IMR-90 (cell line): ENCODE results near the gene FSTL1. TPM values are rescaled to one million over a fixed set of nuclear protein-coding genes. Genes with fewer than 3 reads are reported as not detected.

Experiments used
- ATAC-seq: fragments of 200-7000 bp; cut with Tn5 transposase; 2 replicates; pipeline ENCODE4 v1.9.1; 2020; ENCODE audit warnings: low read depth, mild to moderate bottlenecking, moderate library complexity
- BruUV-seq: library from RNA; stranded (reverse); fragments of 400-500 nt; replicated peaks from 2 replicates; lab custom pipeline; 2021; lab: Mats Ljungman, UMichigan
- CTCF ChIA-PET: fragments of 300-600 bp; formaldehyde crosslinking; extraction: SDS; loops from one replicate; lab custom pipeline; 2021; ENCODE audit warnings: antibody characterized with exemption; lab: Yijun Ruan, JAX
- POLR2A ChIA-PET: fragments of 300-600 bp; sonication (Branson Sonifier 250); formaldehyde crosslinking; loops from one replicate; lab custom pipeline; 2022; ENCODE audit warnings: antibody characterized with exemption; ENCODE audit not compliant: unreplicated experiment; lab: Charles Lee
- DNase-seq: peaks from one replicate; pipeline ENCODE4 v3.0.0; 2013
- H2AFZ ChIP-seq: replicated peaks from 2 replicates; pipeline ENCODE3; 2013; ENCODE audit warnings: low read length, mild to moderate bottlenecking; ENCODE audit not compliant: poor library complexity
- H2AK5ac ChIP-seq: 2 replicates; pipeline ENCODE4 v1.6.1; 2013; ENCODE audit warnings: low read depth, low read length, inconsistent platforms
- H2AK9ac ChIP-seq: replicated peaks from 2 replicates; pipeline ENCODE3; 2013; ENCODE audit warnings: mild to moderate bottlenecking, low read depth, low read length, moderate library complexity; ENCODE audit not compliant: poor library complexity
- H2BK120ac ChIP-seq: 2 replicates; pipeline ENCODE4 v1.6.1; 2013; ENCODE audit warnings: low read depth, low read length, inconsistent platforms
- H2BK15ac ChIP-seq: 3 replicates; pipeline ENCODE4 v1.6.1; 2013; ENCODE audit warnings: low read depth, low read length, inconsistent platforms
- H2BK20ac ChIP-seq: 2 replicates; pipeline ENCODE4 v1.6.1; 2013; ENCODE audit warnings: low read depth, mild to moderate bottlenecking, inconsistent platforms, low read length, moderate library complexity
- H2BK5ac ChIP-seq: 2 replicates; pipeline ENCODE4 v1.6.1; 2013; ENCODE audit warnings: mild to moderate bottlenecking, low read depth, low read length, inconsistent platforms; ENCODE audit not compliant: poor library complexity, severe bottlenecking
- H3K14ac ChIP-seq: replicated peaks from 2 replicates; pipeline ENCODE4 v1.6.1; 2013; ENCODE audit warnings: low read depth, low read length, inconsistent platforms
- H3K18ac ChIP-seq: 2 replicates; pipeline ENCODE4 v1.6.1; 2013; ENCODE audit warnings: low read depth, low read length, control low read depth
- H3K23ac ChIP-seq: 2 replicates; pipeline ENCODE4 v1.6.1; 2013; ENCODE audit warnings: low read depth, low read length, inconsistent platforms
- H3K27ac ChIP-seq: 2 replicates; pipeline ENCODE4 v1.5.1; 2013; ENCODE audit warnings: mild to moderate bottlenecking, control low read depth, low read length; ENCODE audit not compliant: insufficient read depth
- H3K27me3 ChIP-seq: 2 replicates; pipeline ENCODE4 v1.6.1; 2013; ENCODE audit warnings: low read length; ENCODE audit not compliant: control insufficient read depth, insufficient read depth
- H3K36me3 ChIP-seq: 2 replicates; pipeline ENCODE4 v1.6.1; 2013; ENCODE audit warnings: low read length, mixed read lengths; ENCODE audit not compliant: control insufficient read depth, insufficient read depth
- H3K4ac ChIP-seq: 2 replicates; pipeline ENCODE4 v1.6.1; 2013; ENCODE audit warnings: low read depth, low read length, inconsistent platforms
- H3K4me1 ChIP-seq: 2 replicates; pipeline ENCODE4 v1.6.1; 2013; ENCODE audit warnings: low read length, mixed read lengths; ENCODE audit not compliant: control insufficient read depth, insufficient read depth
- H3K4me2 ChIP-seq: 2 replicates; pipeline ENCODE4 v1.6.1; 2013; ENCODE audit warnings: low read depth, mild to moderate bottlenecking, control low read depth, low read length, moderate library complexity
- H3K4me3 ChIP-seq: 2 replicates; pipeline ENCODE4 v1.5.1; 2013; ENCODE audit warnings: low read depth, mild to moderate bottlenecking, control low read depth, low read length, moderate library complexity; ENCODE audit not compliant: insufficient read depth
- H3K56ac ChIP-seq: 2 replicates; pipeline ENCODE4 v1.6.1; 2013; ENCODE audit warnings: low read length, inconsistent platforms; ENCODE audit not compliant: insufficient read depth; ENCODE audit errors: extremely low read depth
- H3K79me1 ChIP-seq, 2 experiments: 2 replicates each; pipeline ENCODE4 v1.6.1; 2013; ENCODE audit warnings: low read length in 2 of 2, inconsistent platforms in 1 of 2, low read depth in 1 of 2
- H3K9ac ChIP-seq: 2 replicates; pipeline ENCODE4 v1.6.1; 2013; ENCODE audit warnings: low read depth, low read length, control low read depth
- H3K9me1 ChIP-seq: 2 replicates; pipeline ENCODE4 v1.6.1; 2013; ENCODE audit warnings: low read length, inconsistent platforms; ENCODE audit not compliant: insufficient read depth
- H3K9me3 ChIP-seq: 2 replicates; pipeline ENCODE4 v1.6.1; 2013; ENCODE audit warnings: low read length; ENCODE audit not compliant: control insufficient read depth, insufficient read depth
- H4K20me1 ChIP-seq: 2 replicates; pipeline ENCODE4 v1.6.1; 2013; ENCODE audit warnings: low read length, inconsistent platforms; ENCODE audit not compliant: insufficient read depth
- H4K5ac ChIP-seq: 2 replicates; pipeline ENCODE4 v1.6.1; 2013; ENCODE audit warnings: mild to moderate bottlenecking, low read depth, low read length, control low read depth
- H4K8ac ChIP-seq, 2 experiments: 2 replicates each; pipeline ENCODE4 v1.6.1; 2013; ENCODE audit warnings: low read depth in 2 of 2, low read length in 2 of 2, control low read depth in 1 of 2, inconsistent platforms in 1 of 2
- H4K91ac ChIP-seq: 2 replicates; pipeline ENCODE4 v1.6.1; 2013; ENCODE audit warnings: low read depth, low read length, inconsistent platforms; ENCODE audit not compliant: insufficient read depth
- BHLHE40 ChIP-seq: fragments of 150-350 bp; IDR thresholded peaks from 2 replicates; pipeline ENCODE4 v1.6.1; 2016; ENCODE audit warnings: mild to moderate bottlenecking, low read depth, low read length
- CEBPB ChIP-seq: IDR thresholded peaks from 2 replicates; pipeline ENCODE4 v1.6.1; 2012; ENCODE audit warnings: low read depth, low read length, improper control_type of control experiment
- CHD1 ChIP-seq: IDR thresholded peaks from 2 replicates; pipeline ENCODE4 v1.6.1; 2012; ENCODE audit warnings: low read depth, low read length, improper control_type of control experiment
- FOS ChIP-seq: fragments of 150-350 bp; IDR thresholded peaks from 2 replicates; pipeline ENCODE4 v1.6.1; 2016; ENCODE audit warnings: low read depth, low read length
- MAFK ChIP-seq: IDR thresholded peaks from 2 replicates; pipeline ENCODE4 v1.6.1; 2012; ENCODE audit warnings: low read depth, low read length, improper control_type of control experiment
- MAZ ChIP-seq: IDR thresholded peaks from 2 replicates; pipeline ENCODE4 v1.6.1; 2012; ENCODE audit warnings: low read depth, mild to moderate bottlenecking, low read length, improper control_type of control experiment, moderate library complexity, borderline replicate concordance
- MXI1 ChIP-seq: IDR thresholded peaks from 2 replicates; pipeline ENCODE4 v1.6.1; 2012; ENCODE audit warnings: low read depth, mild to moderate bottlenecking, low read length, moderate library complexity, borderline replicate concordance
- NFE2L2 ChIP-seq: fragments of 150-350 bp; IDR thresholded peaks from 2 replicates; pipeline ENCODE4 v1.6.1; 2016; ENCODE audit warnings: low read depth, mild to moderate bottlenecking, low read length
- POLR2A ChIP-seq: IDR thresholded peaks from 2 replicates; pipeline ENCODE4 v1.6.1; 2012; ENCODE audit warnings: mild to moderate bottlenecking, low read depth, low read length
- RAD21 ChIP-seq: IDR thresholded peaks from 2 replicates; pipeline ENCODE4 v1.6.1; 2012; ENCODE audit warnings: low read length, improper control_type of control experiment
- RCOR1 ChIP-seq: IDR thresholded peaks from 2 replicates; pipeline ENCODE4 v1.6.1; 2012; ENCODE audit warnings: mild to moderate bottlenecking, low read length, improper control_type of control experiment; ENCODE audit not compliant: insufficient replicate concordance
- RFX5 ChIP-seq: IDR thresholded peaks from 2 replicates; pipeline ENCODE4 v1.8.0; 2012; ENCODE audit warnings: low read depth, mild to moderate bottlenecking, low read length, moderate library complexity
- SMC3 ChIP-seq: fragments of 150-350 bp; IDR thresholded peaks from 2 replicates; pipeline ENCODE4 v1.6.1; 2016; ENCODE audit warnings: low read depth, mild to moderate bottlenecking, antibody characterized with exemption, low read length, moderate library complexity
- USF2 ChIP-seq: fragments of 150-350 bp; IDR thresholded peaks from 2 replicates; pipeline ENCODE4 v1.6.1; 2017; ENCODE audit warnings: mild to moderate bottlenecking, antibody characterized with exemption, low read length, low read depth
- WGBS, 2 experiments: methylation state at CpG; one replicate each; pipeline versions ENCODE4 v1.1.5 to v1.1.7; 2013; ENCODE audit warnings: missing lambda C conversion rate in 2 of 2; ENCODE audit not compliant: insufficient read length in 1 of 2; ENCODE audit errors: extremely low coverage in 2 of 2; 5-methylcytosine and 5-hydroxymethylcytosine counted together
- dilution Hi-C: fragments of 300-500 bp; cut with HindIII; formaldehyde crosslinking; loops from one replicate; pipeline ENCODE4 v1.14.3; 2018; ENCODE audit warnings: low sequenced_read_pairs; ENCODE audit not compliant: unreplicated experiment
- in situ Hi-C: fragments of 300-500 bp; cut with MboI; formaldehyde crosslinking; loops from 3 replicates; pipeline ENCODE4 v1.14.3; 2019; ENCODE audit warnings: low sequenced_read_pairs, inconsistent platforms, mixed read lengths
- intact Hi-C: fragments of 100-400 bp; cut with micrococcal nuclease; formaldehyde crosslinking; loops from 2 replicates; pipeline ENCODE4 v1.10.0; 2022
- polyA plus RNA-seq, 3 experiments: library from polyadenylated mRNA; depleted of rRNA; stranded (reverse); fragments of >200 nt; gene quantifications; 2 replicates each; pipeline ENCODE4 v1.2.3, GENCODE V29; 2012; ENCODE audit warnings: low replicate concordance in 1 of 3
- total RNA-seq: library from RNA; depleted of rRNA; stranded (reverse); fragments of >200 nt; gene quantifications from 2 replicates; pipeline ENCODE4 v1.2.3, GENCODE V29; 2012
- TF ChIP-seq, protein P1 (sequence below): fragments of 150-350 bp; IDR thresholded peaks from 2 replicates; pipeline ENCODE4 v1.6.1; 2016; ENCODE audit warnings: low read depth, mild to moderate bottlenecking, low read length, moderate library complexity, borderline replicate concordance
- TF ChIP-seq, protein P2 (sequence below): conservative IDR thresholded peaks from 2 replicates; pipeline ENCODE4 v1.5.1; 2012; ENCODE audit warnings: mild to moderate bottlenecking, low read depth, low read length, improper control_type of control experiment

Gene FSTL1
- total and polyA plus RNA-seq, 2 of the 4 experiments (the other 2 are of a cell fraction) = 864 to 1,642 TPM

GRCh38 chr3:120424506-120424905, 26.3 kb downstream of the FSTL1 start:
- WGBS, 2 experiments = 79% methylated on average over 6 of the region's 6 CpGs; no CpG with 5 or more reads in 1 of the 2 experiments
- intact Hi-C loops = loop anchor here (10.0 kb wide), 1 partner anchor 370 kb away; no protein-coding TSS in a partner anchor

More at GRCh38 chr3:120424506-120424905, 26.3 kb downstream of the FSTL1 start:
- no peak overlapping the region for H3K4me3 ChIP-seq
- no peak overlapping the region for H3K9ac ChIP-seq
- in situ Hi-C loops = loop anchor here (10.0 kb wide), 1 partner anchor 130 kb away; no protein-coding TSS in a partner anchor
- no peak overlapping the region; the same call in 1 of the 2 replicates for H3K4ac ChIP-seq
- H3K4me2 ChIP-seq = no peak overlapping the region
- H2BK120ac ChIP-seq = no peak overlapping the region
- no peak overlapping the region for H2BK20ac ChIP-seq
- peaks cover 58% of the 10 kb centered on the region for H3K4me1 ChIP-seq
- CTCF ChIA-PET = interaction anchor here (1.0 to 1.3 kb wide), 2 partner anchors 7 to 19 kb away, joined by 3 to 7 read pairs; no protein-coding TSS in a partner anchor
- no peak overlapping the region for H4K91ac ChIP-seq
- H4K5ac ChIP-seq = no peak overlapping the region
- peaks cover 46% of the 10 kb centered on the region for H3K36me3 ChIP-seq
- no peak overlapping the region for H3K14ac ChIP-seq
- H3K56ac ChIP-seq = no peak overlapping the region
- no peak overlapping the region for H2AK9ac ChIP-seq
- no peaks in the 10 kb centered on the region for H3K9me3 ChIP-seq
- H2BK5ac ChIP-seq = peak overlapping the region; percentile 43
- no TSS peak for BruUV-seq
- peaks cover 65 to 96% of the 10 kb centered on the region in 2 experiments for H3K79me1 ChIP-seq
- H3K27ac ChIP-seq = no peak overlapping the region; the same call in 1 of the 2 replicates
- no peak for ATAC-seq
- peak overlapping the region; percentile 23; the same call in 1 of the 2 replicates for H3K23ac ChIP-seq
- dilution Hi-C loops = no loop called here
- H2AFZ ChIP-seq = no peak overlapping the region
- DNase-seq = no peak
- no peaks in the 10 kb centered on the region for H3K27me3 ChIP-seq
- no peak overlapping the region for H3K18ac ChIP-seq
- POLR2A ChIA-PET = no interaction called here
- H3K9me1 ChIP-seq = peaks cover 58% of the 10 kb centered on the region
- peaks cover 93% of the 10 kb centered on the region for H4K20me1 ChIP-seq
- peak overlapping the region; percentile 25 for H2AK5ac ChIP-seq
- no peak overlapping the region for H2BK15ac ChIP-seq
- H4K8ac ChIP-seq = peak overlapping the region in 1 of 2 experiments; percentile 24; a peak in 1 of 4 replicates
- TF ChIP-seq CEBPB = no peak
- TF ChIP-seq MAFK = no peak
- TF ChIP-seq FOS = no peak
- no peak for TF ChIP-seq BHLHE40
- TF ChIP-seq USF2 = no peak
- no peak for TF ChIP-seq POLR2A
- TF ChIP-seq, protein P1, sequence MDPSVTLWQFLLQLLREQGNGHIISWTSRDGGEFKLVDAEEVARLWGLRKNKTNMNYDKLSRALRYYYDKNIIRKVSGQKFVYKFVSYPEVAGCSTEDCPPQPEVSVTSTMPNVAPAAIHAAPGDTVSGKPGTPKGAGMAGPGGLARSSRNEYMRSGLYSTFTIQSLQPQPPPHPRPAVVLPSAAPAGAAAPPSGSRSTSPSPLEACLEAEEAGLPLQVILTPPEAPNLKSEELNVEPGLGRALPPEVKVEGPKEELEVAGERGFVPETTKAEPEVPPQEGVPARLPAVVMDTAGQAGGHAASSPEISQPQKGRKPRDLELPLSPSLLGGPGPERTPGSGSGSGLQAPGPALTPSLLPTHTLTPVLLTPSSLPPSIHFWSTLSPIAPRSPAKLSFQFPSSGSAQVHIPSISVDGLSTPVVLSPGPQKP = no peak
- TF ChIP-seq RCOR1 = no peak
- TF ChIP-seq RAD21 = no peak
- no peak for TF ChIP-seq CHD1
- TF ChIP-seq MXI1 = no peak
- no peak for TF ChIP-seq SMC3
- TF ChIP-seq, protein P2, sequence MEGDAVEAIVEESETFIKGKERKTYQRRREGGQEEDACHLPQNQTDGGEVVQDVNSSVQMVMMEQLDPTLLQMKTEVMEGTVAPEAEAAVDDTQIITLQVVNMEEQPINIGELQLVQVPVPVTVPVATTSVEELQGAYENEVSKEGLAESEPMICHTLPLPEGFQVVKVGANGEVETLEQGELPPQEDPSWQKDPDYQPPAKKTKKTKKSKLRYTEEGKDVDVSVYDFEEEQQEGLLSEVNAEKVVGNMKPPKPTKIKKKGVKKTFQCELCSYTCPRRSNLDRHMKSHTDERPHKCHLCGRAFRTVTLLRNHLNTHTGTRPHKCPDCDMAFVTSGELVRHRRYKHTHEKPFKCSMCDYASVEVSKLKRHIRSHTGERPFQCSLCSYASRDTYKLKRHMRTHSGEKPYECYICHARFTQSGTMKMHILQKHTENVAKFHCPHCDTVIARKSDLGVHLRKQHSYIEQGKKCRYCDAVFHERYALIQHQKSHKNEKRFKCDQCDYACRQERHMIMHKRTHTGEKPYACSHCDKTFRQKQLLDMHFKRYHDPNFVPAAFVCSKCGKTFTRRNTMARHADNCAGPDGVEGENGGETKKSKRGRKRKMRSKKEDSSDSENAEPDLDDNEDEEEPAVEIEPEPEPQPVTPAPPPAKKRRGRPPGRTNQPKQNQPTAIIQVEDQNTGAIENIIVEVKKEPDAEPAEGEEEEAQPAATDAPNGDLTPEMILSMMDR = no peak
- no peak for TF ChIP-seq NFE2L2
- no peak for TF ChIP-seq MAZ
- TF ChIP-seq RFX5 = no peak
